ENCODE measurements around the gene MYO9B. TPM values are rescaled to one million over a fixed set of nuclear protein-coding genes. Genes with fewer than 3 reads are reported as not detected.
A peak's percentile ranks its signal among the peaks of the same experiment; 100 is the strongest.

Gene MYO9B
- total RNA-seq, 1 experiment from 2014 or later, result 103 TPM

DNA sequence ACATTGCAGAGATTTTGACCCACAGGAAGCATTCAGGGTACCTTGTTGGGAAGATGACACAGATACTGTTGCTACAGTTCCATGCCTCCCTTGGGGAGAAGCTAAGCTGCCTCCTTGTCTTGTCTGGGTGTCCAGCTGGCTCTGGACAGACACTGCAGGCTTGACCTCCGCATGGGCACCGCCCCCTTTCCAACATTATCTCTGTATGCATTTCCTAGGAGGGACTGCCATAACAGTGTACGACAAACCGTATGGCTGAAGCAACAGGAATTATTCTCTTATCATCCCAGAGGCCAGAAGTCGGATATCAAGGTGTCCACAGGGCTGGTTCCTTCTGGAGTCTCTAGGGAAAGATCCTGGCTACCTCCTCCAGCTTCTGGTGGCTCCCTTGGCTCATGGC lies 72.6 kb downstream of the MYO9B start:
- TF ChIP-seq EZH2 (IDR thresholded peaks at IDR 0.05; ENCODE audit: low read depth) (no peak), CTCF (conservative IDR thresholded peaks at IDR 0.05) (no peak)
- no peak overlapping the region for H3K4me3 ChIP-seq
- BruUV-seq (replicated peaks), result TSS peak; percentile 12
- H4K20me1 ChIP-seq (ENCODE audit: insufficient read depth), result no peaks in the 10 kb centered on the region; the same call in 1 of the 2 replicates
- H3F3A ChIP-seq (ENCODE audit: insufficient read depth, low read depth), result no peaks in the 10 kb centered on the region
- ChIA-PET POLR2A (ENCODE audit: unreplicated experiment) (no interaction called here), CTCF (no interaction called here)
- H3K9me3 ChIP-seq (ENCODE audit: insufficient read depth, low read depth), result peaks cover 2% of the 10 kb centered on the region; the same call in 1 of the 2 replicates
- no peaks in the 10 kb centered on the region for H3K4me1 ChIP-seq (replicated peaks; ENCODE audit: insufficient read depth)
- H3K79me2 ChIP-seq (ENCODE audit: low read depth), result no peaks in the 10 kb centered on the region
- no peak overlapping the region for H2AFZ ChIP-seq
- no peaks in the 10 kb centered on the region for H3K9me2 ChIP-seq (ENCODE audit: insufficient read depth)
- no peak overlapping the region for H3K4me2 ChIP-seq
- H3K27me3 ChIP-seq (ENCODE audit: insufficient read depth, low read depth), result no peaks in the 10 kb centered on the region
- no peak for DNase-seq
- no peaks in the 10 kb centered on the region for H3K36me3 ChIP-seq (ENCODE audit: low read depth)
- intact Hi-C loops (cut with micrococcal nuclease; ENCODE audit: unreplicated experiment), result no loop called here
- H3K27ac ChIP-seq, result no peak overlapping the region

DNA sequence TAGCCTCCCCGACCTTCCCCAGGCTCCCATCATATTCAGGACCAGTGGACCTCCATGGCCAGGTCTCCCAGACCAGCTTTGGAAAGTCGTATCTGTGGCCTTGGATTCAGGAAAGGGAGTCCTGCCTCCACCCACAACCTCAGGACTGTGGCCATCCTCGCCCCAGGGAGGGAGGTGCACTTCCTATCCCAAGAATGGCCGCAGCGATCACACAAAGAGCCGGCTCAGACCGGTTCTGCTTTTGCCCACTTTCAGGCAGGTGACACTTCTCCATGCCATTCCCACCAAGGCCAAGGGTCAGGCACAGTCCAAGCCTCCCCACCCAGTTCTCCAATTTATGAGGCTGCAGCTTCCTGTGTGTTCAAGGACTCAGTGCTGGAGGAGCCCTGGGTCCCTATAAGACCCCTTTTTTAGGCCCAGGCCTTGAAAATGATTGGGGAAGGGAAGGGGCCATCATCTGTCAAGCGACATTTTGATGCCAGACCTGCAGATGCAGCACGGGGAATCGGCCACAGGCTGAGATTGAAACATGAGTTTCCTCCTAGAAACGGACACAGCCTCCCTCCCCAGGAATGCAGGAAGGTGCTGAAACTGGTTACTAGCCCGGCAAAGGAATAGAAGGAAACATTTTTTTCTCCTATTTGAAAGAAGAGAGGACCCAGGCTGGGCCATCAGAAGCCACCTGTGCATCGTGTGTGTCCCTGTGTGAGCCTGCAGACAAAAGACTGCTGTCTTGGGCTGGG lies 74.0 kb downstream of the MYO9B start:
- H3K9me3 ChIP-seq (ENCODE audit: insufficient read depth, low read depth), result peaks cover 2% of the 10 kb centered on the region; the same call in 1 of the 2 replicates
- TF ChIP-seq EZH2 (IDR thresholded peaks at IDR 0.05; ENCODE audit: low read depth), result no peak
- no peak for TF ChIP-seq CTCF (conservative IDR thresholded peaks at IDR 0.05)
- H3K9me2 ChIP-seq (ENCODE audit: insufficient read depth), result no peaks in the 10 kb centered on the region
- no peaks in the 10 kb centered on the region for H4K20me1 ChIP-seq (ENCODE audit: insufficient read depth)
- H3K36me3 ChIP-seq (ENCODE audit: low read depth), result no peaks in the 10 kb centered on the region
- intact Hi-C loops (cut with micrococcal nuclease; ENCODE audit: unreplicated experiment), result no loop called here
- H3K27ac ChIP-seq, result no peak overlapping the region
- BruUV-seq (replicated peaks), result no TSS peak
- no peaks in the 10 kb centered on the region for H3F3A ChIP-seq (ENCODE audit: insufficient read depth, low read depth)
- H3K4me2 ChIP-seq, result no peak overlapping the region
- H3K4me1 ChIP-seq (replicated peaks; ENCODE audit: insufficient read depth), result no peaks in the 10 kb centered on the region
- no peaks in the 10 kb centered on the region for H3K27me3 ChIP-seq (ENCODE audit: insufficient read depth, low read depth)
- ChIA-PET CTCF (no interaction called here), POLR2A (ENCODE audit: unreplicated experiment) (no interaction called here)
- DNase-seq, result peak in 1 of 2 experiments; percentile 53
- H3K79me2 ChIP-seq (ENCODE audit: low read depth), result no peaks in the 10 kb centered on the region
- no peak overlapping the region for H2AFZ ChIP-seq
- H3K4me3 ChIP-seq, result no peak overlapping the region

- no peak for TF ChIP-seq EZH2 (IDR thresholded peaks at IDR 0.05; ENCODE audit: low read depth)
- no peak for TF ChIP-seq CTCF (conservative IDR thresholded peaks at IDR 0.05)
- Histone ChIP-seq H3K4me1 (replicated peaks; ENCODE audit: insufficient read depth) (no peaks in the 10 kb centered on the region), H3K27me3 (ENCODE audit: insufficient read depth, low read depth) (no peaks in the 10 kb centered on the region), H3K4me3 (no peak overlapping the region), H3F3A (ENCODE audit: insufficient read depth, low read depth) (no peaks in the 10 kb centered on the region), H3K79me2 (ENCODE audit: low read depth) (no peaks in the 10 kb centered on the region), H3K4me2 (no peak overlapping the region), H4K20me1 (ENCODE audit: insufficient read depth) (no peaks in the 10 kb centered on the region), H3K9me3 (ENCODE audit: insufficient read depth, low read depth) (no peaks in the 10 kb centered on the region), H2AFZ (no peak overlapping the region), H3K9me2 (ENCODE audit: insufficient read depth) (no peaks in the 10 kb centered on the region), H3K36me3 (ENCODE audit: low read depth) (peaks cover 6% of the 10 kb centered on the region), H3K27ac (no peak overlapping the region)
- BruUV-seq (replicated peaks), result no TSS peak
- POLR2A ChIA-PET (ENCODE audit: unreplicated experiment), result no interaction called here
- intact Hi-C loops (cut with micrococcal nuclease; ENCODE audit: unreplicated experiment), result no loop called here
- CTCF ChIA-PET, result interaction anchor here (0.5 kb wide), 1 partner anchor 50 kb away, joined by 6 read pairs; no protein-coding TSS in a partner anchor
- no peak for DNase-seq
Observed at GRCh38 chr19:17153996-17154395, 78.4 kb downstream of the MYO9B start.

All from PC-9 (cell line).